Measurements from ENCODE around the gene TBC1D22A.

The TBC1D22A gene

GRCh38 chr22:47000256-47000655 is 237.8 kb downstream of the TBC1D22A start (continued):
- no peak for TF ChIP-seq POU6F1 (CRISPR knock-in tag; IDR thresholded peaks at IDR 0.05; ENCODE audit: borderline replicate concordance, low read depth)
- TF ChIP-seq ZNF565 (CRISPR knock-in tag; conservative IDR thresholded peaks at IDR 0.05; ENCODE audit: low read depth), result no peak
- TF ChIP-seq BACH2 (CRISPR knock-in tag; IDR thresholded peaks at IDR 0.05; ENCODE audit: borderline replicate concordance), result no peak

GRCh38 chr22:47000888-47001287 is 238.4 kb downstream of the TBC1D22A start:
- TF ChIP-seq ESRRG (CRISPR knock-in tag; IDR thresholded peaks at IDR 0.05) (no peak), CREB5 (CRISPR knock-in tag; IDR thresholded peaks at IDR 0.05; ENCODE audit: low read depth) (no peak), ZNF70 (CRISPR knock-in tag; IDR thresholded peaks at IDR 0.05) (no peak), TCF4 (CRISPR knock-in tag; IDR thresholded peaks at IDR 0.05; ENCODE audit: borderline replicate concordance) (no peak), OSR1 (CRISPR knock-in tag; IDR thresholded peaks at IDR 0.05) (no peak), PATZ1 (CRISPR knock-in tag; IDR thresholded peaks at IDR 0.05; ENCODE audit: borderline replicate concordance) (no peak), ZFP3 (CRISPR knock-in tag; IDR thresholded peaks at IDR 0.05) (no peak), CSRNP3 (CRISPR knock-in tag; IDR thresholded peaks at IDR 0.05) (no peak), ISL1 (CRISPR knock-in tag; IDR thresholded peaks at IDR 0.05) (no peak), CSDC2 (CRISPR knock-in tag; IDR thresholded peaks at IDR 0.05) (no peak), ZFP30 (CRISPR knock-in tag; IDR thresholded peaks at IDR 0.05) (no peak), GLIS3 (CRISPR knock-in tag; IDR thresholded peaks at IDR 0.05) (no peak), TSHZ2 (CRISPR knock-in tag; IDR thresholded peaks at IDR 0.05) (no peak), ZC3H10 (CRISPR knock-in tag; IDR thresholded peaks at IDR 0.05) (no peak), ZNF8 (CRISPR knock-in tag; IDR thresholded peaks at IDR 0.05) (no peak), RARB (CRISPR knock-in tag; IDR thresholded peaks at IDR 0.05) (no peak), ARNTL (CRISPR knock-in tag; IDR thresholded peaks at IDR 0.05; ENCODE audit: borderline replicate concordance, low read depth) (no peak), SNAI2 (CRISPR knock-in tag; IDR thresholded peaks at IDR 0.05) (no peak), TOX (CRISPR knock-in tag; IDR thresholded peaks at IDR 0.05; ENCODE audit: borderline replicate concordance) (no peak)
- no peak for ATAC-seq

- no peak for ATAC-seq
- TF ChIP-seq RARB (CRISPR knock-in tag; IDR thresholded peaks at IDR 0.05) (no peak), CREB5 (CRISPR knock-in tag; IDR thresholded peaks at IDR 0.05; ENCODE audit: low read depth) (no peak), PATZ1 (CRISPR knock-in tag; IDR thresholded peaks at IDR 0.05; ENCODE audit: borderline replicate concordance) (no peak), ZFP3 (CRISPR knock-in tag; IDR thresholded peaks at IDR 0.05) (no peak), ZNF8 (CRISPR knock-in tag; IDR thresholded peaks at IDR 0.05) (no peak)
These were observed 238.8 kb downstream of the TBC1D22A start for GRCh38 chr22:47001288-47001687.
